HepG2 (cell line): ENCODE measurements around the gene C5orf15.

Source experiments
- ADNP ChIP-seq: sonication (generic); formaldehyde crosslinking; IDR thresholded peaks from 2 replicates; pipeline ENCODE4 v1.4.0; 2020; ENCODE audit warnings: missing genetic modification reagents
- FOSL1 ChIP-seq: sonication (generic); formaldehyde crosslinking; IDR thresholded peaks from 2 replicates; pipeline ENCODE4 v1.9.0; 2021; ENCODE audit warnings: missing genetic modification reagents, borderline replicate concordance
- USF2 ChIP-seq, 2 experiments: sonication (generic) in 1 of 2; formaldehyde crosslinking in 1 of 2; IDR thresholded peaks; 2 replicates each; pipeline versions ENCODE4 v1.5.1 to v1.6.1; 2011 to 2020; ENCODE audit warnings: borderline replicate concordance in 1 of 2, low read depth in 1 of 2, low read length in 1 of 2, mild to moderate bottlenecking in 1 of 2, missing genetic modification reagents in 1 of 2, moderate library complexity in 1 of 2
- ZBTB1 ChIP-seq: sonication (generic); formaldehyde crosslinking; IDR thresholded peaks from 2 replicates; pipeline ENCODE4 v1.4.0; 2020; ENCODE audit warnings: missing genetic modification reagents, borderline replicate concordance
- ZMAT3 ChIP-seq: sonication (generic); formaldehyde crosslinking; conservative IDR thresholded peaks from 2 replicates; pipeline ENCODE4 v1.7.0; 2021; ENCODE audit warnings: missing genetic modification reagents
- ZNF224 ChIP-seq: sonication (generic); formaldehyde crosslinking; IDR thresholded peaks from 2 replicates; pipeline ENCODE4 v1.5.0; 2020; ENCODE audit warnings: mild to moderate bottlenecking, missing genetic modification reagents
- ZNF232 ChIP-seq: sonication (generic); formaldehyde crosslinking; IDR thresholded peaks from 2 replicates; pipeline ENCODE4 v1.4.0; 2020; ENCODE audit warnings: missing genetic modification reagents, borderline replicate concordance
- ZNF354B ChIP-seq: sonication (generic); formaldehyde crosslinking; IDR thresholded peaks from 2 replicates; pipeline ENCODE4 v1.8.0; 2022; ENCODE audit warnings: mild to moderate bottlenecking, missing genetic modification reagents
- ZNF512 ChIP-seq: sonication (generic); formaldehyde crosslinking; IDR thresholded peaks from 2 replicates; pipeline ENCODE4 v1.4.0; 2020; ENCODE audit warnings: mild to moderate bottlenecking, missing genetic modification reagents
- ZNF597 ChIP-seq: sonication (generic); formaldehyde crosslinking; IDR thresholded peaks from 2 replicates; pipeline ENCODE4 v1.5.0; 2020; ENCODE audit warnings: missing genetic modification reagents

- TF ChIP-seq ZNF512 (CRISPR knock-in tag): no peak
- no peak for TF ChIP-seq FOSL1
- TF ChIP-seq ZMAT3 (CRISPR knock-in tag): no peak
- no peak for TF ChIP-seq ZNF597 (CRISPR knock-in tag)
- TF ChIP-seq ZNF224 (CRISPR knock-in tag): no peak
- TF ChIP-seq USF2 (IDR thresholded peaks at IDR 0.05; ENCODE audit: low read depth, low read length): no peak
- no peak for TF ChIP-seq USF2 (CRISPR knock-in tag; IDR thresholded peaks at IDR 0.05; ENCODE audit: borderline replicate concordance)
- TF ChIP-seq ZBTB1 (CRISPR knock-in tag): no peak
- TF ChIP-seq ADNP (CRISPR knock-in tag): no peak
- no peak for TF ChIP-seq ZNF354B (CRISPR knock-in tag)
- TF ChIP-seq ZNF232: no peak
Measured at GRCh38 chr5:133932441-133933168, 35.8 kb downstream of the C5orf15 start.
